SK-N-SH treated with all-trans-retinoic acid at 6 μM for 48 hours (cell line): ENCODE results near the gene PTPRJ.
A peak's percentile ranks its signal among the peaks of the same experiment; 100 is the strongest.
"Not testable (repeated sequence)": the region's sequence is repeated elsewhere in the genome, so short reads cannot be mapped to it uniquely, and the experiment has no call there.

Source experiments
- ATAC-seq: fragments of 200-7000 bp; cut with Tn5 transposase; 3 replicates; pipeline ENCODE4 v1.9.1; 2020; ENCODE audit warnings: mild to moderate bottlenecking, moderate library complexity
- ARNTL ChIP-seq: fragments of 450-650 bp; formaldehyde crosslinking; IDR thresholded peaks from 2 replicates; pipeline ENCODE4 v1.5.0; 2020; ENCODE audit warnings: low read depth, mild to moderate bottlenecking, moderate library complexity, borderline replicate concordance
- BACH2 ChIP-seq: fragments of 250-450 bp; sonication (Bioruptor Pico); IDR thresholded peaks from 2 replicates; pipeline ENCODE4 v1.9.0; 2021; ENCODE audit warnings: mild to moderate bottlenecking, borderline replicate concordance
- CREB5 ChIP-seq: fragments of 250-450 bp; sonication (Bioruptor Pico); IDR thresholded peaks from 2 replicates; pipeline ENCODE4 v1.5.1; 2020; ENCODE audit warnings: low read depth, mild to moderate bottlenecking, moderate library complexity
- CSDC2 ChIP-seq: fragments of 250-450 bp; sonication (Bioruptor Pico); IDR thresholded peaks from 2 replicates; pipeline ENCODE4 v1.5.0; 2020; ENCODE audit warnings: mild to moderate bottlenecking, moderate library complexity
- ESRRG ChIP-seq: fragments of 250-450 bp; sonication (Bioruptor Pico); IDR thresholded peaks from 2 replicates; pipeline ENCODE4 v1.6.1; 2021; ENCODE audit warnings: mild to moderate bottlenecking
- GLIS3 ChIP-seq: fragments of 250-450 bp; sonication (Bioruptor Pico); IDR thresholded peaks from 2 replicates; pipeline ENCODE4 v1.5.0; 2020; ENCODE audit warnings: mild to moderate bottlenecking, moderate library complexity
- ISL1 ChIP-seq: fragments of 250-450 bp; sonication (Bioruptor Pico); IDR thresholded peaks from 2 replicates; pipeline ENCODE4 v2.1.2; 2022; ENCODE audit warnings: mild to moderate bottlenecking, moderate library complexity
- OSR1 ChIP-seq: fragments of 250-450 bp; sonication (Bioruptor Pico); IDR thresholded peaks from 2 replicates; pipeline ENCODE4 v1.8.0; 2022; ENCODE audit warnings: moderate library complexity, mild to moderate bottlenecking, inconsistent platforms
- PATZ1 ChIP-seq: fragments of 250-450 bp; sonication (Bioruptor Pico); IDR thresholded peaks from 2 replicates; pipeline ENCODE4 v1.8.0; 2020; ENCODE audit warnings: mild to moderate bottlenecking, moderate library complexity, borderline replicate concordance
- POU6F1 ChIP-seq: fragments of 250-450 bp; sonication (Bioruptor Pico); IDR thresholded peaks from 2 replicates; pipeline ENCODE4 v1.8.0; 2021; ENCODE audit warnings: low read depth, mild to moderate bottlenecking, moderate library complexity, borderline replicate concordance
- PPARA ChIP-seq: fragments of 250-450 bp; sonication (Bioruptor Pico); IDR thresholded peaks from 2 replicates; pipeline ENCODE4 v1.5.0; 2020; ENCODE audit warnings: mild to moderate bottlenecking, borderline replicate concordance
- RARB ChIP-seq: fragments of 250-450 bp; sonication (Bioruptor Pico); IDR thresholded peaks from 2 replicates; pipeline ENCODE4 v1.8.0; 2021; ENCODE audit warnings: mild to moderate bottlenecking, moderate library complexity
- SNAI2 ChIP-seq: fragments of 250-450 bp; sonication (Bioruptor Pico); IDR thresholded peaks from 2 replicates; pipeline ENCODE4 v1.5.0; 2020; ENCODE audit warnings: mild to moderate bottlenecking, moderate library complexity
- TOX ChIP-seq: fragments of 250-450 bp; sonication (Bioruptor Pico); IDR thresholded peaks from 2 replicates; pipeline ENCODE4 v1.8.0; 2021; ENCODE audit warnings: mild to moderate bottlenecking, moderate library complexity, borderline replicate concordance
- TSHZ2 ChIP-seq: fragments of 250-450 bp; sonication (Bioruptor Pico); IDR thresholded peaks from 2 replicates; pipeline ENCODE4 v1.5.0; 2020; ENCODE audit warnings: mild to moderate bottlenecking, moderate library complexity
- ZC3H10 ChIP-seq: fragments of 250-450 bp; sonication (Bioruptor Pico); IDR thresholded peaks from 2 replicates; pipeline ENCODE4 v1.5.1; 2021; ENCODE audit warnings: mild to moderate bottlenecking, moderate library complexity
- ZFP3 ChIP-seq: fragments of 250-450 bp; sonication (Bioruptor Pico); IDR thresholded peaks from 2 replicates; pipeline ENCODE4 v1.5.0; 2020; ENCODE audit warnings: mild to moderate bottlenecking, moderate library complexity
- ZFP30 ChIP-seq: fragments of 450-650 bp; formaldehyde crosslinking; IDR thresholded peaks from 2 replicates; pipeline ENCODE4 v1.5.0; 2022; ENCODE audit warnings: mild to moderate bottlenecking, moderate library complexity
- ZNF565 ChIP-seq: fragments of 450-650 bp; formaldehyde crosslinking; conservative IDR thresholded peaks from 2 replicates; pipeline ENCODE4 v1.5.0; 2020; ENCODE audit warnings: low read depth, mild to moderate bottlenecking, moderate library complexity
- ZNF70 ChIP-seq: fragments of 450-650 bp; formaldehyde crosslinking; IDR thresholded peaks from 2 replicates; pipeline ENCODE4 v1.5.0; 2020; ENCODE audit warnings: mild to moderate bottlenecking, moderate library complexity
- ZNF8 ChIP-seq: fragments of 450-650 bp; formaldehyde crosslinking; IDR thresholded peaks from 2 replicates; pipeline ENCODE4 v1.5.0; 2020; ENCODE audit warnings: mild to moderate bottlenecking, moderate library complexity

PTPRJ gene

GRCh38 chr11:47980088-47980906 lies at the start of gene PTPRJ:
TSS of gene PTPRJ (plus strand) at chr11:47980559. CDS start at chr11:47980913, 354 bp downstream.
- peak; percentile 50 for ATAC-seq
- TF ChIP-seq ARNTL (CRISPR knock-in tag) (no peak), GLIS3 (CRISPR knock-in tag) (no peak), ZC3H10 (CRISPR knock-in tag) (no peak), ZNF8 (no peak), ISL1 (CRISPR knock-in tag) (no peak)

- TF ChIP-seq ZNF70 (CRISPR knock-in tag) = no peak
- TF ChIP-seq OSR1 (CRISPR knock-in tag) = no peak
- TF ChIP-seq ZNF565 (CRISPR knock-in tag) = no peak
- no peak for TF ChIP-seq CSDC2 (CRISPR knock-in tag)
- no peak for TF ChIP-seq GLIS3 (CRISPR knock-in tag)
- TF ChIP-seq ZFP3 (CRISPR knock-in tag) = no peak
- no peak for TF ChIP-seq ARNTL (CRISPR knock-in tag)
- no peak for TF ChIP-seq ESRRG
- TF ChIP-seq ZNF8 = no peak
- no peak for TF ChIP-seq POU6F1
- no peak for TF ChIP-seq ZC3H10 (CRISPR knock-in tag)
- TF ChIP-seq RARB (CRISPR knock-in tag) = no peak
- no peak for TF ChIP-seq BACH2 (CRISPR knock-in tag)
- no peak for TF ChIP-seq SNAI2 (CRISPR knock-in tag)
- TF ChIP-seq PATZ1 = no peak
- no peak for TF ChIP-seq ISL1 (CRISPR knock-in tag)
- no peak for TF ChIP-seq CREB5
- no peak for TF ChIP-seq TOX (CRISPR knock-in tag)
- TF ChIP-seq TSHZ2 (CRISPR knock-in tag) = no peak
- TF ChIP-seq, all 23 proteins: peak for 0
- no peak for ATAC-seq
Measured at GRCh38 chr11:47932544-47932943, 47.8 kb upstream of the PTPRJ start.

GRCh38 chr11:47933797-47934196 lies 46.6 kb upstream of the PTPRJ start:
- ATAC-seq = not testable (repeated sequence)

GRCh38 chr11:47938791-47939560 lies 41.4 kb upstream of the PTPRJ start:
- TF ChIP-seq ARNTL (CRISPR knock-in tag) = no peak
- TF ChIP-seq ZNF8 = no peak
- no peak for TF ChIP-seq OSR1 (CRISPR knock-in tag)
- no peak for TF ChIP-seq TOX (CRISPR knock-in tag)
- no peak for TF ChIP-seq ZFP30 (CRISPR knock-in tag)
- TF ChIP-seq POU6F1 = no peak
- no peak for TF ChIP-seq ZC3H10 (CRISPR knock-in tag)
- no peak for TF ChIP-seq PPARA
- ATAC-seq = no peak
